GM19324 (cell line): Measurements from ENCODE around the gene PLAAT2.
"Not testable (repeated sequence)": the region's sequence is repeated elsewhere in the genome, so short reads cannot be mapped to it uniquely, and the experiment has no call there.

ENCODE experiments used
- ATAC-seq: cut with Tn5 transposase; IDR thresholded peaks from one replicate; pipeline ENCODE4 v1.9.1; 2021; ENCODE audit warnings: mild to moderate bottlenecking, moderate library complexity; ENCODE audit not compliant: unreplicated experiment, low FRiP score

The PLAAT2 gene

GRCh38 chr11:63581224-63581623 is 18.0 kb upstream of the PLAAT2 start:
- ATAC-seq = not testable (repeated sequence)

GRCh38 chr11:63578882-63579281 is 15.7 kb upstream of the PLAAT2 start:
- ATAC-seq = not testable (repeated sequence)

- no peak for ATAC-seq
Observed at GRCh38 chr11:63574856-63575602, 11.8 kb upstream of the PLAAT2 start.

- no peak for ATAC-seq
Observed at GRCh38 chr11:63573881-63574855, 11.0 kb upstream of the PLAAT2 start.

- ATAC-seq = no peak
Observed at GRCh38 chr11:63572026-63572688, 9.0 kb upstream of the PLAAT2 start.

GRCh38 chr11:63569570-63569969 is 6.4 kb upstream of the PLAAT2 start:
- no peak for ATAC-seq

GRCh38 chr11:63567044-63567840 is 4.1 kb upstream of the PLAAT2 start:
- ATAC-seq = peak; percentile 74

GRCh38 chr11:63564784-63565350 is 1.7 kb upstream of the PLAAT2 start:
- ATAC-seq = no peak

GRCh38 chr11:63564056-63564774 is 1.0 kb upstream of the PLAAT2 start:
- ATAC-seq = peak; percentile 68

- ATAC-seq = no peak
Observed at GRCh38 chr11:63560506-63561180, 2.5 kb downstream of the PLAAT2 start.

- ATAC-seq = no peak
Observed at GRCh38 chr11:63558459-63559157, 4.6 kb downstream of the PLAAT2 start.

- no peak for ATAC-seq
Observed at GRCh38 chr11:63557570-63557969, 5.6 kb downstream of the PLAAT2 start.

GRCh38 chr11:63556404-63557013 is 6.7 kb downstream of the PLAAT2 start:
- ATAC-seq = no peak

- ATAC-seq = no peak
Observed at GRCh38 chr11:63554877-63555223, 8.3 kb downstream of the PLAAT2 start.

- no peak for ATAC-seq
Observed at GRCh38 chr11:63553759-63554158, 9.4 kb downstream of the PLAAT2 start.

- no peak for ATAC-seq
Observed at GRCh38 chr11:63552921-63553320, 10.3 kb downstream of the PLAAT2 start.

- no peak for ATAC-seq
Observed at GRCh38 chr11:63551889-63552266, 11.3 kb downstream of the PLAAT2 start.
